T-cell (primary cell): ENCODE results near the gene CTAGE4. TPM values are rescaled to one million over a fixed set of nuclear protein-coding genes. Genes with fewer than 3 reads are reported as not detected.
"Not testable (repeated sequence)": the region's sequence is repeated elsewhere in the genome, so short reads cannot be mapped to it uniquely, and the experiment has no call there.

Source experiments
- ATAC-seq, 4 experiments: fragments of 200-7000 bp in 3 of 4; fragments of 150-1000 bp in 1 of 4; cut with Tn5 transposase; replicated peaks in 1 of 4; 1 replicate in 3 of 4; 2 replicates in 1 of 4; pipeline ENCODE4 v1.10.0; 2021; ENCODE audit warnings: moderate library complexity in 3 of 4, mild to moderate bottlenecking in 2 of 4, moderate number of reproducible peaks in 1 of 4
- CTCF ChIA-PET, 2 donors: fragments of 300-600 bp; sonication (Branson Sonifier 250); formaldehyde crosslinking; loops; one replicate each; lab custom pipeline; 2022; ENCODE audit warnings: antibody characterized with exemption in 2 of 2; lab: Charles Lee
- POLR2A ChIA-PET, 2 donors: fragments of 300-600 bp; sonication (Branson Sonifier 250); formaldehyde crosslinking; loops; one replicate each; lab custom pipeline; 2022; ENCODE audit warnings: antibody characterized with exemption in 2 of 2; lab: Charles Lee
- DNase-seq, 35 experiments: peaks; one replicate each; pipeline versions ENCODE4 v3.0.0 to v3.0.0-alpha.2; 2013 to 2023
- H3K27ac ChIP-seq: one replicate; pipeline ENCODE4 v1.5.1; 2013; ENCODE audit warnings: low read length
- H3K27me3 ChIP-seq, 2 experiments: replicated peaks in 1 of 2; 1 replicate in 1 of 2; 2 replicates in 1 of 2; pipeline versions ENCODE4 v1.6.1 to v1.7.0; 2013; ENCODE audit warnings: low read length in 1 of 2, mixed read lengths in 1 of 2; ENCODE audit not compliant: control insufficient read depth in 2 of 2, insufficient read depth in 2 of 2; ENCODE audit errors: extremely low read depth in 1 of 2
- H3K36me3 ChIP-seq, 2 donors: 1 replicate in 1 of 2; 2 replicates in 1 of 2; pipeline versions ENCODE4 v1.6.1 to v1.7.0; 2013; ENCODE audit warnings: low read length in 1 of 2; ENCODE audit not compliant: control insufficient read depth in 2 of 2, insufficient read depth in 1 of 2; ENCODE audit errors: extremely low read depth in 1 of 2
- H3K4me1 ChIP-seq, 2 experiments: 1 replicate in 1 of 2; 2 replicates in 1 of 2; pipeline versions ENCODE4 v1.6.1 to v1.7.0; 2013; ENCODE audit warnings: low read length in 2 of 2, mixed read lengths in 1 of 2; ENCODE audit not compliant: insufficient read depth in 2 of 2, control insufficient read depth in 1 of 2; ENCODE audit errors: extremely low read depth in 1 of 2
- H3K4me3 ChIP-seq, 2 donors: 1 replicate in 1 of 2; 2 replicates in 1 of 2; pipeline versions ENCODE4 v1.5.1 to v1.7.0; 2013; ENCODE audit warnings: mild to moderate bottlenecking in 2 of 2, low read length in 1 of 2, moderate library complexity in 1 of 2; ENCODE audit not compliant: control insufficient read depth in 1 of 2; ENCODE audit errors: extremely low read depth in 1 of 2
- H3K9me3 ChIP-seq: 2 replicates; pipeline ENCODE4 v1.7.0; 2013
- H3K27ac Mint-ChIP-seq, 2 donors: one replicate each; pipeline ENCODE4 v1.8.0; 2020 to 2021; ENCODE audit warnings: mild to moderate bottlenecking in 2 of 2, mixed read lengths in 2 of 2
- H3K27me3 Mint-ChIP-seq, 2 donors: one replicate each; pipeline ENCODE4 v1.8.0; 2021 to 2022; ENCODE audit warnings: mixed read lengths in 2 of 2
- H3K36me3 Mint-ChIP-seq: one replicate; pipeline ENCODE4 v1.8.0; 2021; ENCODE audit warnings: mixed read lengths
- H3K4me1 Mint-ChIP-seq, 3 donors: one replicate each; pipeline ENCODE4 v1.8.0; 2020 to 2022; ENCODE audit warnings: mixed read lengths in 3 of 3, mild to moderate bottlenecking in 1 of 3
- H3K4me3 Mint-ChIP-seq, 3 donors: one replicate each; pipeline ENCODE4 v1.8.0; 2020 to 2022; ENCODE audit warnings: mild to moderate bottlenecking in 3 of 3, mixed read lengths in 3 of 3, moderate library complexity in 3 of 3
- H3K9me3 Mint-ChIP-seq, 3 donors: one replicate each; pipeline ENCODE4 v1.8.0; 2020 to 2022; ENCODE audit warnings: mixed read lengths in 3 of 3
- WGBS: methylation state at CpG from one replicate; pipeline ENCODE4 v1.1.5; 2013; ENCODE audit warnings: missing lambda C conversion rate; ENCODE audit not compliant: insufficient coverage; 5-methylcytosine and 5-hydroxymethylcytosine counted together
- total RNA-seq, 35 experiments: library from RNA in 6 of 35; stranded (reverse) in 6 of 35; fragments of 120-200 nt in 1 of 35; gene quantifications; one replicate each; pipeline versions ENCODE4 v1.2.1 to v1.2.4 and lab custom pipeline; 2013 to 2026

CTAGE4 gene
- total RNA-seq, result 1 to 10 TPM in 3 of 5 donors, under 1 TPM in 2; 0.41 to 2.2 (median 1.0) TPM
- 4.1 TPM for total RNA-seq (2013)

DNA sequence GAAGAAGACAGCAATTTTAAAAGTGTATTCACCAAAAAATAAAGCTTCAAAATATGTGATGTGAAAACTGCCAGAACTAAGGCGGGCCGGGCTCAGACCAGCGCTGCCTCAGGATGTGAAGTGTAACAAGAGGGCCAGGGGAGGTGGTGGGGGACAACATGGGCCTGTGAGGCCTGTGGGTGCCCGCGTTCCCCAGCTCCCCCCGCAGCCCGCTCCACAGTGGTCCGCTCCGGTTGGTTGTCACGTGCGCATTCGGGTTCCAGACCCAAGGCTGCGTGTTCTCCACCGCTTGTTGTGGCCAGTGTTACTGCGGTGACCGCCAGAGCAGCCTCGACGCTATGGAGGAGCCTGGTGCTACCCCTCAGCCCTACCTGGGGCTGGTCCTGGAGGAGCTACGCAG lies at the start of gene CTAGE4:
Gene CTAGE4, plus strand, starts transcription at position 301 of the 400 bp plus-strand sequence. Its CDS starts 38 bp downstream, at position 339.
- H3K9me3 ChIP-seq, H3K27ac Mint-ChIP-seq, H3K36me3 Mint-ChIP-seq, POLR2A ChIA-PET, H3K4me1 Mint-ChIP-seq, H3K27me3 ChIP-seq, H3K9me3 Mint-ChIP-seq, CTCF ChIA-PET, DNase-seq, H3K4me3 Mint-ChIP-seq, H3K4me1 ChIP-seq, H3K27ac ChIP-seq, H3K36me3 ChIP-seq, H3K4me3 ChIP-seq, ATAC-seq, H3K27me3 Mint-ChIP-seq: not testable (repeated sequence)
- no CpG with 5 or more reads among the region's 19 CpGs for WGBS

DNA sequence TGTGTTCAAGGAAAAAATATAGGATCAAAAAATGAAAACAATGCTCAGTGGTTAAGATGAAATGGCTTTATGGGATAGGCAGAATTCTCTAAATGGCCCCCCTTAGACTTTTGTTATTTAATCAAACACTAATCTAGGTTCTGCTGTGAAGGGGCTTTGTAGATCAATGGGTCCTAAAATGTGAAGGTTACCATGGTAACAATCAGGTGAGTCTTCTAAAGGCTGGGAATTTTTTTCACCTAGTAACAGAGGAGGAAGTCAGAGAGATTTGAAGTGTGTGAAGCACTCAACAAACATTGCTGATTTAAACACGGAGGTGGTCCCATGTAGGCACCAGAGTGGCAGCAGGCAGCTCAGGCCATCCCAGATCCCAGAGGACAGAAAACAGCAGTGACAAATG lies 49.1 kb upstream of the CTAGE4 start:
- ATAC-seq (no peak), DNase-seq (no peak)
- Histone ChIP-seq H3K4me1 (no peaks in the 10 kb centered on the region), H3K27me3 (peaks cover 0 to 6% of the 10 kb centered on the region in 2 experiments), H3K9me3 (no peaks in the 10 kb centered on the region), H3K36me3 (no peaks in the 10 kb centered on the region), H3K4me3 (no peak overlapping the region), H3K27ac (no peak overlapping the region)
- Mint-ChIP-seq H3K36me3 (no peaks in the 10 kb centered on the region), H3K9me3 (no peaks in the 10 kb centered on the region), H3K27ac (no peak overlapping the region), H3K27me3 (peaks cover 0 to 21% of the 10 kb centered on the region in 2 donors), H3K4me1 (no peaks in the 10 kb centered on the region), H3K4me3 (no peak overlapping the region)
- WGBS, result 100% methylated on average over 1 of the region's 1 CpG
- CTCF ChIA-PET, result no interaction called here
- POLR2A ChIA-PET, result no interaction called here

DNA sequence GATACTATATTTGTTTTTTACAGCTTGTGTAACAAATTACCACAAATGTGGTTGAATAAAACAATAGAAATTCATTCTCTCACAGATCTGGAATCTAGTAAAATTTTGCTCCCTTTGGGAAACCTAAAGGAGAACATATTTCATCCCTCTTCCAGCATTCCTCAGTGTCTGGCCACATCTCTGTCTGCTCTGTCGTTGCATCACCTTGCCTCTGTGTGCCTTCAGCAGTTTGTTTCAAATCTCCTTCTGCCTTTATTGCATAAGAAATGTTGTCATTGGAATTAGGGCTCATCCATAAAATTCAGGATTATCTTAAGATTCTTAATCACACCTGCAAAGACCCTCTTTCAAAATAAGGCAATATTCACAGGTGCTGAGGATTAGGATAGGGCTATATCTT lies 45.8 kb upstream of the CTAGE4 start:
- no peak overlapping the region for H3K27ac Mint-ChIP-seq
- no peak for DNase-seq
- H3K36me3 Mint-ChIP-seq, result no peaks in the 10 kb centered on the region
- no peak overlapping the region for H3K27ac ChIP-seq
- H3K9me3 Mint-ChIP-seq, result no peaks in the 10 kb centered on the region
- no peak overlapping the region for H3K4me3 ChIP-seq
- no peaks in the 10 kb centered on the region for H3K9me3 ChIP-seq
- H3K27me3 Mint-ChIP-seq, result peaks cover under 1 to 10% of the 10 kb centered on the region in 2 donors
- ChIA-PET CTCF (interaction anchor here in 1 of 2 donors (1.3 kb wide), 1 partner anchor 9 kb away, joined by 6 read pairs; no protein-coding TSS in a partner anchor), POLR2A (no interaction called here)
- WGBS, result no CpG with 5 or more reads among the region's 1 CpG
- H3K27me3 ChIP-seq, result no peaks in the 10 kb centered on the region
- no peaks in the 10 kb centered on the region for H3K4me1 ChIP-seq
- H3K4me1 Mint-ChIP-seq, result no peaks in the 10 kb centered on the region
- no peaks in the 10 kb centered on the region for H3K36me3 ChIP-seq
- H3K4me3 Mint-ChIP-seq, result no peak overlapping the region
- no peak for ATAC-seq

DNA sequence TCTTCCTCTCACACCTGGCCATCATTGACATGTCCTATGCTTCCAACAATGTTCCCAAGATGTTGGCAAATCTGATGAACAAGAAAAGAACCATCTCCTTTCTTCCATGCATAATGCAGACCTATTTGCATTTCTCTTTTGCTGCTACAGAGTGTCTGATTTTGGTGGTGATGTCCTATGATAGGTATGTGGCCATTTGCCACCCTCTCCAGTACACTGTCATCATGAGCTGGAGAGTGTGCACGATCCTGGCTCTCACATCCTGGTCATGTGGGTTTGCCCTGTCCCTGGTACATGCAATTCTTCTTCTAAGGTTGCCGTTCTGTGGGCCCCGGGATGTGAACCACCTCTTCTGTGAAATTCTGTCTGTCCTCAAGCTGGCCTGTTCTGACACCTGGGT lies 41.1 kb upstream of the CTAGE4 start:
- Mint-ChIP-seq H3K4me1 (no peaks in the 10 kb centered on the region), H3K9me3 (peaks cover 3 to 8% (median 6%) of the 10 kb centered on the region in 3 donors), H3K4me3 (no peak overlapping the region), H3K36me3 (no peaks in the 10 kb centered on the region), H3K27me3 (peaks cover 4 to 5% of the 10 kb centered on the region in 2 donors), H3K27ac (no peak overlapping the region)
- no peaks in the 10 kb centered on the region for H3K36me3 ChIP-seq
- ChIA-PET CTCF (no interaction called here), POLR2A (no interaction called here)
- no peaks in the 10 kb centered on the region for H3K9me3 ChIP-seq
- no peaks in the 10 kb centered on the region for H3K4me1 ChIP-seq
- ATAC-seq, result no peak
- peaks cover 0 to 4% of the 10 kb centered on the region in 2 experiments for H3K27me3 ChIP-seq
- DNase-seq, result no peak
- no peak overlapping the region for H3K4me3 ChIP-seq
- no peak overlapping the region for H3K27ac ChIP-seq
- no CpG with 5 or more reads among the region's 3 CpGs for WGBS

GRCh38 chr7:144144426-144144825 lies 38.8 kb upstream of the CTAGE4 start:
- POLR2A ChIA-PET, result no interaction called here
- DNase-seq (no peak), ATAC-seq (no peak)
- no peak overlapping the region for H3K4me3 ChIP-seq
- H3K4me1 ChIP-seq, result no peaks in the 10 kb centered on the region
- no peaks in the 10 kb centered on the region for H3K4me1 Mint-ChIP-seq
- CTCF ChIA-PET, result interaction anchor here in 1 of 2 donors (0.7 kb wide), 1 partner anchor 8 kb away, joined by 4 read pairs; no protein-coding TSS in a partner anchor
- H3K27me3 ChIP-seq, result peaks cover 0 to 6% of the 10 kb centered on the region in 2 experiments
- no peak overlapping the region for H3K4me3 Mint-ChIP-seq
- H3K36me3 ChIP-seq, result no peaks in the 10 kb centered on the region
- H3K27ac ChIP-seq, result no peak overlapping the region
- H3K27ac Mint-ChIP-seq, result no peak overlapping the region
- peaks cover 14 to 25% (median 24%) of the 10 kb centered on the region in 3 donors for H3K9me3 Mint-ChIP-seq
- peaks cover 8% of the 10 kb centered on the region for H3K9me3 ChIP-seq
- peaks cover 4% of the 10 kb centered on the region for H3K36me3 Mint-ChIP-seq
- H3K27me3 Mint-ChIP-seq, result peaks cover 0 to 5% of the 10 kb centered on the region in 2 donors
- WGBS, result 100% methylated on average over 1 of the region's 3 CpGs

DNA sequence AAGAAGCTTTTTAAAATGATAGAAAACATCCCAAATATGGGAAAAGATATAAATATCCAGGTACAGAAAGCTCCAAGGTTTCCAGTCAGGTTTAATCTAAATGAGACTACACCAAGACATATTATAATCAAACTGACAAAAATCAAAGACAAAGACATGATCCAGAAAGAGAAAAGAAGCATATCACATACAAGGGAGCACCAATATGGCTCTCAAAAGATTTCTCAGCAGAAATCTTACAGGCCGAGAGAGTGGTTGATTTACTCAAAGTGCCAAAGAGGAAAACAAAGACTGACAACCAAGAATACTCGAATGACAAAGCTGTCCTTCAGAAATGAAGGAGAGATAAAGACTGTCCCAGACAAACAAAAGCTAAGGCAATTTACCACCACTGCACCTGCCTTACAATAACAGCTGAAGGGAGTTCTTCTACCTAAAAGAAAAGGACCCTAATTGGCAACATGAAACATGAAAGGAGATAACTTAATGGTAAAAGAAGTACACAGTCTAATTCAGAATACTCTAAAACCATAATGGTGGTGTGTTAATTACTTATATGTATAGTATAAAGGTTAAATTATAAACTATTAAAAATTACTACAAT lies 34.9 kb upstream of the CTAGE4 start:
- Histone ChIP-seq H3K9me3 (peaks cover 12% of the 10 kb centered on the region), H3K27me3 (peaks cover 0 to 6% of the 10 kb centered on the region in 2 experiments), H3K4me3 (no peak overlapping the region), H3K36me3 (no peaks in the 10 kb centered on the region), H3K27ac (no peak overlapping the region), H3K4me1 (no peaks in the 10 kb centered on the region)
- ChIA-PET POLR2A (no interaction called here), CTCF (interaction anchor here (0.6 to 1.0 kb wide), 2 partner anchors 20 to 28 kb away, joined by 3 read pairs; no protein-coding TSS in a partner anchor)
- Mint-ChIP-seq H3K9me3 (peaks cover 19 to 41% (median 38%) of the 10 kb centered on the region in 3 donors), H3K27me3 (peaks cover 9 to 13% of the 10 kb centered on the region in 2 donors), H3K4me3 (no peak overlapping the region), H3K27ac (no peak overlapping the region), H3K36me3 (peaks cover 6% of the 10 kb centered on the region), H3K4me1 (no peaks in the 10 kb centered on the region)
- no peak for DNase-seq
- no peak for ATAC-seq
- WGBS, result 100% methylated on average over 1 of the region's 2 CpGs
